PC-9 (cell line): ENCODE results near the gene OR2W1. TPM values are rescaled to one million over a fixed set of nuclear protein-coding genes. Genes with fewer than 3 reads are reported as not detected.

Experiments
- BruUV-seq: library from RNA; stranded (reverse); fragments of 400-500 nt; replicated peaks from 2 replicates; lab custom pipeline; 2021; lab: Mats Ljungman, UMichigan
- CTCF ChIA-PET: fragments of 300-600 bp; sonication (Branson Sonifier 250); formaldehyde crosslinking; loops from one replicate; lab custom pipeline; 2022; ENCODE audit warnings: antibody characterized with exemption; lab: Charles Lee
- POLR2A ChIA-PET: fragments of 300-600 bp; sonication (Branson Sonifier 250); formaldehyde crosslinking; loops from one replicate; lab custom pipeline; 2022; ENCODE audit warnings: antibody characterized with exemption; ENCODE audit not compliant: unreplicated experiment; lab: Charles Lee
- DNase-seq, 2 experiments: peaks; one replicate each; pipeline versions ENCODE4 v3.0.0 to v3.0.0-alpha.2; 2015 to 2022; ENCODE audit warnings: mixed read lengths in 1 of 2
- H2AFZ ChIP-seq: fragments of 200-600 bp; sonication (generic); 2 replicates; pipeline ENCODE4 v1.8.1; 2017; ENCODE audit warnings: antibody characterized with exemption
- H3F3A ChIP-seq: fragments of 200-600 bp; sonication (generic); 2 replicates; pipeline ENCODE4 v1.8.1; 2017; ENCODE audit warnings: antibody characterized with exemption, mild to moderate bottlenecking, low read depth; ENCODE audit not compliant: insufficient read depth
- H3K27ac ChIP-seq: fragments of 200-600 bp; sonication (generic); 2 replicates; pipeline ENCODE4 v1.6.1; 2016; ENCODE audit warnings: mixed run types
- H3K27me3 ChIP-seq: fragments of 200-600 bp; sonication (generic); 2 replicates; pipeline ENCODE4 v1.6.1; 2016; ENCODE audit warnings: low read depth, mixed run types; ENCODE audit not compliant: insufficient read depth
- H3K36me3 ChIP-seq: fragments of 200-600 bp; sonication (generic); 2 replicates; pipeline ENCODE4 v1.6.1; 2016; ENCODE audit warnings: low read depth, mixed run types
- H3K4me1 ChIP-seq: fragments of 200-600 bp; sonication (generic); replicated peaks from 2 replicates; pipeline ENCODE4 v1.6.1; 2016; ENCODE audit warnings: mixed run types; ENCODE audit not compliant: insufficient read depth
- H3K4me2 ChIP-seq: fragments of 200-600 bp; sonication (generic); 2 replicates; pipeline ENCODE4 v1.6.1; 2017; ENCODE audit warnings: mixed run types
- H3K4me3 ChIP-seq: fragments of 200-600 bp; sonication (generic); 2 replicates; pipeline ENCODE4 v1.6.1; 2016; ENCODE audit warnings: mixed run types
- H3K79me2 ChIP-seq: fragments of 200-600 bp; sonication (generic); 2 replicates; pipeline ENCODE4 v1.6.1; 2017; ENCODE audit warnings: low read depth, mixed run types
- H3K9me2 ChIP-seq: fragments of 200-600 bp; sonication (generic); 2 replicates; pipeline ENCODE4 v1.8.1; 2017; ENCODE audit warnings: mild to moderate bottlenecking; ENCODE audit not compliant: insufficient read depth
- H3K9me3 ChIP-seq: fragments of 200-600 bp; sonication (generic); 2 replicates; pipeline ENCODE4 v1.8.1; 2016; ENCODE audit warnings: low read depth; ENCODE audit not compliant: insufficient read depth
- H4K20me1 ChIP-seq: fragments of 200-600 bp; sonication (generic); 2 replicates; pipeline ENCODE4 v1.8.1; 2017; ENCODE audit not compliant: insufficient read depth
- EZH2 ChIP-seq: fragments of 200-600 bp; sonication (generic); IDR thresholded peaks from 2 replicates; pipeline ENCODE4 v1.8.0; 2017; ENCODE audit warnings: antibody characterized with exemption, low read depth
- intact Hi-C: fragments of 100-400 bp; cut with micrococcal nuclease; formaldehyde crosslinking; loops from one replicate; pipeline ENCODE4 v1.10.0; 2022; ENCODE audit not compliant: unreplicated experiment
- total RNA-seq: library from RNA; stranded (reverse); gene quantifications from 2 replicates; pipeline ENCODE4 v1.2.3, GENCODE V29; 2021
- TF ChIP-seq, protein P1 (sequence below): fragments of 200-600 bp; sonication (generic); conservative IDR thresholded peaks from 2 replicates; pipeline ENCODE4 v1.6.1; 2017; ENCODE audit warnings: mixed run types, antibody characterized with exemption, mild to moderate bottlenecking, moderate library complexity

Gene OR2W1
- total RNA-seq, 1 experiment from 2014 or later = not detected

GRCh38 chr6:29082457-29082856 lies 37.5 kb upstream of the OR2W1 start:
- Histone ChIP-seq H2AFZ (peak overlapping the region; percentile 58; the same call in 1 of the 2 replicates), H3K79me2 (no peaks in the 10 kb centered on the region), H3K9me2 (no peaks in the 10 kb centered on the region), H3K27me3 (peaks cover 7% of the 10 kb centered on the region; the same call in 1 of the 2 replicates), H4K20me1 (no peaks in the 10 kb centered on the region), H3K4me3 (no peak overlapping the region), H3F3A (no peaks in the 10 kb centered on the region), H3K4me2 (no peak overlapping the region), H3K36me3 (no peaks in the 10 kb centered on the region), H3K4me1 (no peaks in the 10 kb centered on the region), H3K9me3 (no peaks in the 10 kb centered on the region), H3K27ac (no peak overlapping the region)
- no peak for DNase-seq
- intact Hi-C loops = no loop called here
- POLR2A ChIA-PET = no interaction called here
- TF ChIP-seq EZH2 = no peak
- TF ChIP-seq, protein P1, sequence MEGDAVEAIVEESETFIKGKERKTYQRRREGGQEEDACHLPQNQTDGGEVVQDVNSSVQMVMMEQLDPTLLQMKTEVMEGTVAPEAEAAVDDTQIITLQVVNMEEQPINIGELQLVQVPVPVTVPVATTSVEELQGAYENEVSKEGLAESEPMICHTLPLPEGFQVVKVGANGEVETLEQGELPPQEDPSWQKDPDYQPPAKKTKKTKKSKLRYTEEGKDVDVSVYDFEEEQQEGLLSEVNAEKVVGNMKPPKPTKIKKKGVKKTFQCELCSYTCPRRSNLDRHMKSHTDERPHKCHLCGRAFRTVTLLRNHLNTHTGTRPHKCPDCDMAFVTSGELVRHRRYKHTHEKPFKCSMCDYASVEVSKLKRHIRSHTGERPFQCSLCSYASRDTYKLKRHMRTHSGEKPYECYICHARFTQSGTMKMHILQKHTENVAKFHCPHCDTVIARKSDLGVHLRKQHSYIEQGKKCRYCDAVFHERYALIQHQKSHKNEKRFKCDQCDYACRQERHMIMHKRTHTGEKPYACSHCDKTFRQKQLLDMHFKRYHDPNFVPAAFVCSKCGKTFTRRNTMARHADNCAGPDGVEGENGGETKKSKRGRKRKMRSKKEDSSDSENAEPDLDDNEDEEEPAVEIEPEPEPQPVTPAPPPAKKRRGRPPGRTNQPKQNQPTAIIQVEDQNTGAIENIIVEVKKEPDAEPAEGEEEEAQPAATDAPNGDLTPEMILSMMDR = no peak
- no TSS peak for BruUV-seq
- CTCF ChIA-PET = no interaction called here

DNA sequence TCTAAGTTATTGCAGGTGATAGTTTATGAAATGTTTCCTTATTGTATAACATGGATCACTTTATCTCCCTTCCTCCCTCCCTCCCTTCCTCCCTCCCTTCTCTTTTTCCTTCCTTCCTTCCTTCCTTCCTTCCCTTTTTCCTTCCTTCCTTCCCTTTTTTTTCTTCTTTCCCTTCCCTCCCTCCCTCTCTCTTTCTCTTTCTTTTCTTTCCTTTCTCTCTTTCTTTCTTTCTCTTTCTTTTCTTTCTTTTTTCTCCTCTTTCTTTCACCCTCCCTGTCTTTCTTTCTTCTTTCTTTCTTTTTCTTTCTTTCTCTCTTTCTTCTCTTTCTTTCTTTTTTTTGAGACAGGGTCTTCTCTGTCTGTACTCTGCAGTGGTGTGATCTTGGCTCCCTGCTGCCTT lies 36.3 kb upstream of the OR2W1 start:
- no peaks in the 10 kb centered on the region for H4K20me1 ChIP-seq
- H3K36me3 ChIP-seq = no peaks in the 10 kb centered on the region
- no peaks in the 10 kb centered on the region for H3F3A ChIP-seq
- H3K4me3 ChIP-seq = no peak overlapping the region
- intact Hi-C loops = no loop called here
- no peak for TF ChIP-seq EZH2
- no peaks in the 10 kb centered on the region for H3K9me3 ChIP-seq
- H3K79me2 ChIP-seq = no peaks in the 10 kb centered on the region
- H2AFZ ChIP-seq = no peak overlapping the region
- H3K4me1 ChIP-seq = no peaks in the 10 kb centered on the region
- no peak overlapping the region for H3K27ac ChIP-seq
- H3K4me2 ChIP-seq = no peak overlapping the region
- peaks cover 7% of the 10 kb centered on the region; the same call in 1 of the 2 replicates for H3K27me3 ChIP-seq
- CTCF ChIA-PET = no interaction called here
- no peak for DNase-seq
- BruUV-seq = no TSS peak
- no peaks in the 10 kb centered on the region for H3K9me2 ChIP-seq
- POLR2A ChIA-PET = no interaction called here

GRCh38 chr6:29079203-29079602 lies 34.2 kb upstream of the OR2W1 start:
- Histone ChIP-seq H2AFZ (no peak overlapping the region), H3K27ac (no peak overlapping the region), H4K20me1 (no peaks in the 10 kb centered on the region), H3K79me2 (no peaks in the 10 kb centered on the region), H3F3A (no peaks in the 10 kb centered on the region), H3K4me2 (no peak overlapping the region), H3K4me3 (no peak overlapping the region), H3K9me2 (no peaks in the 10 kb centered on the region), H3K36me3 (no peaks in the 10 kb centered on the region), H3K9me3 (no peaks in the 10 kb centered on the region), H3K27me3 (peaks cover 7% of the 10 kb centered on the region; the same call in 1 of the 2 replicates), H3K4me1 (no peaks in the 10 kb centered on the region)
- TF ChIP-seq EZH2 = no peak
- TF ChIP-seq, protein P1 = no peak
- POLR2A ChIA-PET = no interaction called here
- no TSS peak for BruUV-seq
- CTCF ChIA-PET = no interaction called here
- DNase-seq = no peak
- intact Hi-C loops = no loop called here
